Measurements from ENCODE around the gene GBA2. TPM values are rescaled to one million over a fixed set of nuclear protein-coding genes. Genes with fewer than 3 reads are reported as not detected.
A peak's percentile ranks its signal among the peaks of the same experiment; 100 is the strongest.

Gene GBA2
- total RNA-seq, 1 donor from 2014 or later, result 37.9 TPM

- Histone ChIP-seq H3K27me3 (ENCODE audit: control insufficient read depth, insufficient read depth, low read length) (no peaks in the 10 kb centered on the region), H3K36me3 (ENCODE audit: control insufficient read depth, insufficient read depth, low read length) (peaks cover 9% of the 10 kb centered on the region), H3K4me3 (ENCODE audit: low read depth, low read length) (peak overlapping the region; percentile 58)
- DNase-seq (ENCODE audit: low read depth), result peak; percentile 29
- no peak for TF ChIP-seq CTCF (IDR thresholded peaks at IDR 0.05; ENCODE audit: insufficient read depth, low read length, severe bottlenecking)
- no peak for FAIRE-seq
Measured at GRCh38 chr9:35731415-35732184, 17.4 kb downstream of the GBA2 start.

GRCh38 chr9:35730486-35730854 lies 18.6 kb downstream of the GBA2 start:
- FAIRE-seq, result no peak
- H3K36me3 ChIP-seq (ENCODE audit: control insufficient read depth, insufficient read depth, low read length), result peaks cover 2% of the 10 kb centered on the region

GRCh38 chr9:35729700-35730485 lies 19.1 kb downstream of the GBA2 start:
- Histone ChIP-seq H3K4me3 (ENCODE audit: low read depth, low read length) (no peak overlapping the region), H3K36me3 (ENCODE audit: control insufficient read depth, insufficient read depth, low read length) (peaks cover 5% of the 10 kb centered on the region), H3K27me3 (ENCODE audit: control insufficient read depth, insufficient read depth, low read length) (no peaks in the 10 kb centered on the region)
- TF ChIP-seq CTCF (IDR thresholded peaks at IDR 0.05; ENCODE audit: insufficient read depth, low read length, severe bottlenecking), result peak; percentile 68
- FAIRE-seq, result no peak
- peak; percentile 81 for DNase-seq (ENCODE audit: low read depth)

More at GRCh38 chr9:35730486-35730854, 18.6 kb downstream of the GBA2 start:
- DNase-seq (ENCODE audit: low read depth), result no peak
- H3K4me3 ChIP-seq (ENCODE audit: low read depth, low read length), result no peak overlapping the region
- TF ChIP-seq CTCF (IDR thresholded peaks at IDR 0.05; ENCODE audit: insufficient read depth, low read length, severe bottlenecking), result no peak
- no peaks in the 10 kb centered on the region for H3K27me3 ChIP-seq (ENCODE audit: control insufficient read depth, insufficient read depth, low read length)

- no peaks in the 10 kb centered on the region for H3K27me3 ChIP-seq (ENCODE audit: control insufficient read depth, insufficient read depth, low read length)
- TF ChIP-seq CTCF (IDR thresholded peaks at IDR 0.05; ENCODE audit: insufficient read depth, low read length, severe bottlenecking), result no peak
- FAIRE-seq (no peak), DNase-seq (ENCODE audit: low read depth) (no peak)
- H3K4me3 ChIP-seq (ENCODE audit: low read depth, low read length), result no peak overlapping the region
- H3K36me3 ChIP-seq (ENCODE audit: control insufficient read depth, insufficient read depth, low read length), result peaks cover 9% of the 10 kb centered on the region
Measured at GRCh38 chr9:35729101-35729500, 19.9 kb downstream of the GBA2 start.

GRCh38 chr9:35728041-35728971 lies 20.7 kb downstream of the GBA2 start:
- TF ChIP-seq CTCF (IDR thresholded peaks at IDR 0.05; ENCODE audit: insufficient read depth, low read length, severe bottlenecking), result no peak
- Histone ChIP-seq H3K27me3 (ENCODE audit: control insufficient read depth, insufficient read depth, low read length) (no peaks in the 10 kb centered on the region), H3K36me3 (ENCODE audit: control insufficient read depth, insufficient read depth, low read length) (peaks cover 15% of the 10 kb centered on the region), H3K4me3 (ENCODE audit: low read depth, low read length) (no peak overlapping the region)
- FAIRE-seq (no peak), DNase-seq (ENCODE audit: low read depth) (peak; percentile 70)

Measured in bronchial epithelial cell (primary cell).